ENCODE results near the gene BTNL3.
A peak's percentile ranks its signal among the peaks of the same experiment; 100 is the strongest.
"Not testable (repeated sequence)": the region's sequence is repeated elsewhere in the genome, so short reads cannot be mapped to it uniquely, and the experiment has no call there.

BTNL3 gene

GRCh38 chr5:180988592-180988991 lies at the start of gene BTNL3:
Gene BTNL3, plus strand, starts transcription at chr5:180988846. Its CDS starts 183 bp downstream, at chr5:180989029.
- DNase-seq = no peak

GRCh38 chr5:180950291-180950949 lies 38.2 kb upstream of the BTNL3 start:
- DNase-seq = no peak

- no peak for DNase-seq
Observed at GRCh38 chr5:180959661-180960060, 29.0 kb upstream of the BTNL3 start.

GRCh38 chr5:180960209-180960608 lies 28.4 kb upstream of the BTNL3 start:
- DNase-seq = peak; percentile 6 to 32

- DNase-seq = no peak
Observed at GRCh38 chr5:180969406-180969805, 19.2 kb upstream of the BTNL3 start.

- no peak for DNase-seq
Observed at GRCh38 chr5:180970336-180970735, 18.3 kb upstream of the BTNL3 start.

- DNase-seq = no peak
Observed at GRCh38 chr5:180970875-180971274, 17.8 kb upstream of the BTNL3 start.

- DNase-seq = no peak
Observed at GRCh38 chr5:180974612-180975315, 13.9 kb upstream of the BTNL3 start.

- no peak for DNase-seq
Observed at GRCh38 chr5:180975338-180975737, 13.3 kb upstream of the BTNL3 start.

GRCh38 chr5:180976518-180976917 lies 12.1 kb upstream of the BTNL3 start:
- no peak for DNase-seq

GRCh38 chr5:180977852-180978251 lies 10.8 kb upstream of the BTNL3 start:
- DNase-seq = no peak

- no peak for DNase-seq
Observed at GRCh38 chr5:180982008-180982741, 6.5 kb upstream of the BTNL3 start.

- DNase-seq = no peak
Observed at GRCh38 chr5:180988016-180988415, 630 bp upstream of the BTNL3 start.

GRCh38 chr5:180990086-180990881 lies 1.6 kb downstream of the BTNL3 start:
- no peak for DNase-seq

GRCh38 chr5:180990882-180991242 lies 2.2 kb downstream of the BTNL3 start:
- no peak for DNase-seq

- no peak for DNase-seq
Observed at GRCh38 chr5:181001947-181002346, 13.3 kb downstream of the BTNL3 start.

GRCh38 chr5:181005791-181006190 lies 17.1 kb downstream of the BTNL3 start:
- DNase-seq = no peak

- DNase-seq = no peak
Observed at GRCh38 chr5:181008136-181008535, 19.5 kb downstream of the BTNL3 start.

- DNase-seq = not testable (repeated sequence)
Observed at GRCh38 chr5:181010018-181010417, 21.4 kb downstream of the BTNL3 start.

- DNase-seq = not testable (repeated sequence)
Observed at GRCh38 chr5:181014654-181015053, 26.0 kb downstream of the BTNL3 start.

- DNase-seq = not testable (repeated sequence)
Observed at GRCh38 chr5:181017448-181017847, 28.8 kb downstream of the BTNL3 start.

GRCh38 chr5:181020688-181021087 lies 32.0 kb downstream of the BTNL3 start:
- DNase-seq = no peak
